HepG2 (cell line): Measurements from ENCODE around the gene SLC16A6. TPM values are rescaled to one million over a fixed set of nuclear protein-coding genes. Genes with fewer than 3 reads are reported as not detected.

Source experiments
- ARNT ChIP-seq: fragments of 450-650 bp; IDR thresholded peaks from 2 replicates; pipeline ENCODE4 v1.6.1; 2017
- DR1 ChIP-seq: sonication (generic); formaldehyde crosslinking; IDR thresholded peaks from 2 replicates; pipeline ENCODE4 v1.8.0; 2021; ENCODE audit warnings: mild to moderate bottlenecking, missing genetic modification reagents, inconsistent platforms
- FOXM1 ChIP-seq: sonication (generic); formaldehyde crosslinking; IDR thresholded peaks from 2 replicates; pipeline ENCODE4 v1.5.0; 2020; ENCODE audit warnings: missing genetic modification reagents
- GABPA ChIP-seq, 2 experiments: IDR thresholded peaks; 2 replicates each; pipeline ENCODE4 v1.6.1; 2011 to 2016; ENCODE audit warnings: low read depth in 2 of 2, low read length in 1 of 2, missing biosample characterization in 1 of 2, missing genetic modification characterization in 1 of 2
- IKZF1 ChIP-seq: fragments of 450-650 bp; IDR thresholded peaks from 2 replicates; pipeline ENCODE4 v1.7.1; 2016
- IRF1 ChIP-seq: sonication (generic); formaldehyde crosslinking; IDR thresholded peaks from 2 replicates; pipeline ENCODE4 v1.4.0; 2020; ENCODE audit warnings: low read depth, mild to moderate bottlenecking, missing genetic modification reagents
- NR2F6 ChIP-seq, 2 experiments: IDR thresholded peaks; 2 replicates each; pipeline ENCODE4 v1.6.1; 2016; ENCODE audit warnings: antibody characterized with exemption in 1 of 2, mild to moderate bottlenecking in 1 of 2
- RFX1 ChIP-seq: fragments of 450-650 bp; IDR thresholded peaks from 2 replicates; pipeline ENCODE4 v1.6.1; 2017
- RFX5 ChIP-seq: IDR thresholded peaks from 2 replicates; pipeline ENCODE4 v1.6.1; 2011; ENCODE audit warnings: low read depth, low read length, improper control_type of control experiment
- SOX13 ChIP-seq, 3 experiments: fragments of 450-650 bp in 1 of 3; sonication (generic) in 1 of 3; formaldehyde crosslinking in 1 of 3; IDR thresholded peaks in 2 of 3; conservative IDR thresholded peaks in 1 of 3; 2 replicates each; pipeline versions ENCODE4 v1.5.0 to v1.6.1; 2016 to 2020; ENCODE audit warnings: antibody characterized with exemption in 1 of 3, mild to moderate bottlenecking in 1 of 3, missing compliant biosample characterization in 1 of 3, missing genetic modification reagents in 1 of 3, moderate library complexity in 1 of 3
- SRSF1 ChIP-seq: fragments of 200-400 bp; formaldehyde crosslinking; optimal IDR thresholded peaks from 2 replicates; pipeline ENCODE3; 2017; ENCODE audit warnings: mild to moderate bottlenecking, low read depth, low read length, moderate library complexity
- TAF15 ChIP-seq: fragments of 200-400 bp; formaldehyde crosslinking; IDR thresholded peaks from one replicate; pipeline ENCODE4 v1.6.1; 2018; ENCODE audit warnings: mild to moderate bottlenecking, low read depth, low read length; ENCODE audit not compliant: poor library complexity, severe bottlenecking
- ZMYM2 ChIP-seq: sonication (generic); formaldehyde crosslinking; IDR thresholded peaks from 2 replicates; pipeline ENCODE4 v1.8.0; 2022; ENCODE audit warnings: mild to moderate bottlenecking, missing genetic modification reagents
- ZNF10 ChIP-seq: sonication (generic); formaldehyde crosslinking; IDR thresholded peaks from 2 replicates; pipeline ENCODE4 v1.4.0; 2020; ENCODE audit warnings: mild to moderate bottlenecking, low read depth, missing genetic modification reagents, borderline replicate concordance
- ZNF253 ChIP-seq: sonication (generic); formaldehyde crosslinking; IDR thresholded peaks from 2 replicates; pipeline ENCODE4 v1.8.0; 2022; ENCODE audit warnings: mild to moderate bottlenecking, missing genetic modification reagents, borderline replicate concordance
- ZNF263 ChIP-seq: sonication (generic); formaldehyde crosslinking; IDR thresholded peaks from 2 replicates; pipeline ENCODE4 v1.4.0; 2020; ENCODE audit warnings: missing genetic modification reagents
- ZNF598 ChIP-seq: sonication (generic); formaldehyde crosslinking; IDR thresholded peaks from 2 replicates; pipeline ENCODE4 v1.5.1; 2020; ENCODE audit warnings: mild to moderate bottlenecking, missing genetic modification reagents, borderline replicate concordance
- ZNF646 ChIP-seq: sonication (generic); formaldehyde crosslinking; IDR thresholded peaks from 2 replicates; pipeline ENCODE4 v1.9.0; 2021; ENCODE audit warnings: mild to moderate bottlenecking, missing genetic modification reagents
- ZNF704 ChIP-seq: sonication (generic); formaldehyde crosslinking; IDR thresholded peaks from 2 replicates; pipeline ENCODE4 v1.8.1; 2023; ENCODE audit warnings: mild to moderate bottlenecking, inconsistent platforms, moderate library complexity, missing genetic modification reagents, borderline replicate concordance
- ZNF709 ChIP-seq: sonication (generic); formaldehyde crosslinking; IDR thresholded peaks from 2 replicates; pipeline ENCODE4 v1.5.0; 2020; ENCODE audit warnings: mild to moderate bottlenecking, missing genetic modification reagents
- ZNF772 ChIP-seq: sonication (generic); formaldehyde crosslinking; IDR thresholded peaks from 2 replicates; pipeline ENCODE4 v1.5.0; 2020; ENCODE audit warnings: mild to moderate bottlenecking, missing genetic modification reagents
- polyA plus RNA-seq, 8 experiments: library from polyadenylated mRNA; depleted of rRNA in 3 of 8; stranded (reverse) in 7 of 8; unstranded in 1 of 8; fragments of >200 nt; fragmentation: Illumina TruSeq in 4 of 8; extraction: Trizol in 4 of 8; gene quantifications; 2 replicates each; pipeline versions ENCODE4 v1.2.1 to v1.2.3, GENCODE V29; 2011 to 2016; ENCODE audit warnings: low read depth in 4 of 8, missing spikeins in 1 of 8, mixed read lengths in 1 of 8; ENCODE audit not compliant: insufficient read depth in 1 of 8
- total RNA-seq, 5 experiments: library from RNA; depleted of rRNA; stranded (reverse); fragments of >200 nt; fragmentation: Illumina TruSeq; extraction: Trizol; gene quantifications; 2 replicates each; pipeline ENCODE4 v1.2.3, GENCODE V29; 2016; ENCODE audit warnings: low read depth in 1 of 5

SLC16A6 gene
- total and polyA plus RNA-seq, 2 of the 13 experiments (the other 11 are each of a cell fraction or from before 2014, with no cell fraction given), result 1.1 to 44.7 TPM

- no peak for TF ChIP-seq ZNF646 (CRISPR knock-in tag)
- TF ChIP-seq TAF15, result peak; percentile 97
- TF ChIP-seq RFX5, result peak; percentile 43; the same call in 1 of the 2 replicates
- no peak for TF ChIP-seq IKZF1
- no peak; the same call in 1 of the 2 replicates for TF ChIP-seq ZMYM2 (CRISPR knock-in tag)
- no peak for TF ChIP-seq GABPA (IDR thresholded peaks at IDR 0.05; ENCODE audit: low read depth, low read length)
- TF ChIP-seq GABPA (CRISPR knock-in tag; IDR thresholded peaks at IDR 0.05; ENCODE audit: low read depth), result no peak
- peak; percentile 49; the same call in 1 of the 2 replicates for TF ChIP-seq ZNF263 (CRISPR knock-in tag)
- TF ChIP-seq ZNF253 (CRISPR knock-in tag), result peak; percentile 87; the same call in 1 of the 2 replicates
- no peak for TF ChIP-seq ZNF10
- peak; percentile 84 for TF ChIP-seq ZNF772 (CRISPR knock-in tag)
- peak; percentile 43; the same call in 1 of the 2 replicates for TF ChIP-seq ZNF704 (CRISPR knock-in tag)
- TF ChIP-seq FOXM1 (CRISPR knock-in tag), result 0 out of 2 replicates have a peak, but pooled peaks have one; percentile 20
- TF ChIP-seq ZNF709 (CRISPR knock-in tag), result peak; percentile 22; the same call in 1 of the 2 replicates
- TF ChIP-seq DR1 (CRISPR knock-in tag), result peak; percentile 83; the same call in 1 of the 2 replicates
- TF ChIP-seq NR2F6 (IDR thresholded peaks at IDR 0.05), result no peak
- 0 out of 2 replicates have a peak, but pooled peaks have one; percentile 29 for TF ChIP-seq NR2F6 (CRISPR knock-in tag; IDR thresholded peaks at IDR 0.05)
- TF ChIP-seq ZNF598, result peak; percentile 89
- TF ChIP-seq IRF1 (CRISPR knock-in tag), result no peak
- TF ChIP-seq SOX13 (IDR thresholded peaks at IDR 0.05), result no peak
- peak in 1 of 2 experiments; percentile 64; a peak in 1 of 4 replicates for TF ChIP-seq SOX13 (CRISPR knock-in tag; conservative IDR thresholded peaks at IDR 0.05 in 1 of 2, IDR thresholded peaks at IDR 0.05 in 1 of 2)
- peak; percentile 60 for TF ChIP-seq SRSF1
- TF ChIP-seq ARNT, result no peak
- TF ChIP-seq RFX1, result no peak
These were observed 43.3 kb downstream of the SLC16A6 start, which contains the start of gene AMZ2 (continued) for GRCh38 chr17:68247445-68248198.
